ENCODE results near the gene PEPD. TPM values are rescaled to one million over a fixed set of nuclear protein-coding genes. Genes with fewer than 3 reads are reported as not detected.

The PEPD gene
- total and polyA plus RNA-seq, 2 of the 4 experiments (the other 2 are of a cell fraction), result 36.7 to 88.4 TPM

DNA sequence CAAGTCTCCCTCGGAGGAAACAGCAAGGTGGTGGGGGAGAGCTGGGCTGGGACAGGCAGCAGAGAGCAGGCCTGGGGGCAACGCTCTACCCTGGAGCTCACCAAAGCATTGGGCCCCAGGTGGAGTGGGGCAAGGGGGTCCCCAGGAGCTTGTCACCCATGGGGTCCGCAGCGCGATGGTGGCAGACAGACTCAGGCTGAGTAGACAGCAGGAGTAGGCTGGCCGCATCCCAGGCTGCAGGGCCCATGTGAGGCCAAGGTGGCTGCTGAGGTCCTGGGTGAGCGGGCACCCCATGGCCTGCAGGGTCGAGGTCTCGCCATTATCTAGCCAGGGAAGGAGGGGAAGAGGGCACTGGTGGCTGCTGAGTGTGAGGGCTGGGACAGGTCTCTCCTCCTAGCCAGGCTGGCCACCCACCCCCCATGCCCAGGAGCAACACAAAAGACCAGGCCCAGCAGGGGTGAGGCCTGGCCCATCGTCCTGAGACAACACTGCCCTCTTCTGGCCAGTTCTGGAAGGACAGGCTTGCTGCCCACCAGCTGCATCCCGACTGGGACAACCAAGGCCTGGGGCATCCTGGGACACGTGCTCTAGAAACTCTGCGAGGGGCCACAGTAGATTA lies 115.0 kb downstream of the PEPD start:
- POLR2A ChIA-PET (ENCODE audit: unreplicated experiment), result no interaction called here

More for the DNA sequence above, 115.0 kb downstream of the PEPD start:
- no peaks in the 10 kb centered on the region for H3K79me1 ChIP-seq (ENCODE audit: low read depth in 1 of 2, low read length in 2 of 2)
- no peak overlapping the region for H3K4me2 ChIP-seq (ENCODE audit: low read depth, low read length)
- no peak overlapping the region for H4K8ac ChIP-seq (ENCODE audit: low read depth in 2 of 2, low read length in 2 of 2)
- H2AK9ac ChIP-seq (replicated peaks; ENCODE audit: low read depth, low read length, poor library complexity), result peak overlapping the region; percentile 13
- 67% methylated on average over 3 of the region's 13 CpGs; no CpG with 5 or more reads in 1 of the 2 experiments for WGBS, 2 experiments (ENCODE audit: extremely low coverage in 2 of 2, insufficient read length in 1 of 2)
- H3K9me1 ChIP-seq (ENCODE audit: insufficient read depth, low read length), result no peaks in the 10 kb centered on the region
- in situ Hi-C loops (cut with MboI; ENCODE audit: low sequenced_read_pairs), result loop anchor here (5.0 kb wide), 1 partner anchor 169 kb away; no protein-coding TSS in a partner anchor
- H2BK20ac ChIP-seq (ENCODE audit: low read depth, low read length), result no peak overlapping the region
- H3K23ac ChIP-seq (ENCODE audit: low read depth, low read length), result no peak overlapping the region
- H4K5ac ChIP-seq (ENCODE audit: low read depth, low read length), result no peak overlapping the region
- no peak overlapping the region for H3K9ac ChIP-seq (ENCODE audit: low read depth, low read length)
- no peak overlapping the region for H3K4ac ChIP-seq (ENCODE audit: low read depth, low read length)
- H3K56ac ChIP-seq (ENCODE audit: extremely low read depth, insufficient read depth, low read length), result no peak overlapping the region
- CTCF ChIA-PET, result interaction anchor here (0.6 to 1.6 kb wide), 8 partner anchors 9 to 192 kb away, joined by 3 to 6 read pairs (median 3); no protein-coding TSS in a partner anchor
- H3K4me3 ChIP-seq (ENCODE audit: insufficient read depth, low read depth, low read length), result no peak overlapping the region
- intact Hi-C loops (cut with micrococcal nuclease), result loop anchor here (1.0 kb wide), 2 partner anchors 165 to 171 kb away; no protein-coding TSS in a partner anchor
- peak overlapping the region; percentile 50 for H2AFZ ChIP-seq (replicated peaks; ENCODE audit: low read length, poor library complexity)
- H2BK120ac ChIP-seq (ENCODE audit: low read depth, low read length), result no peak overlapping the region
- H3K18ac ChIP-seq (ENCODE audit: low read depth, low read length), result no peak overlapping the region
- H3K27me3 ChIP-seq (ENCODE audit: control insufficient read depth, insufficient read depth, low read length), result no peaks in the 10 kb centered on the region
- H3K14ac ChIP-seq (replicated peaks; ENCODE audit: low read depth, low read length), result no peak overlapping the region
- peak; percentile 39 for DNase-seq
- BruUV-seq (replicated peaks), result no TSS peak
- TF ChIP-seq MAZ (IDR thresholded peaks at IDR 0.05; ENCODE audit: borderline replicate concordance, low read depth, low read length), result no peak
- TF ChIP-seq, protein P1, sequence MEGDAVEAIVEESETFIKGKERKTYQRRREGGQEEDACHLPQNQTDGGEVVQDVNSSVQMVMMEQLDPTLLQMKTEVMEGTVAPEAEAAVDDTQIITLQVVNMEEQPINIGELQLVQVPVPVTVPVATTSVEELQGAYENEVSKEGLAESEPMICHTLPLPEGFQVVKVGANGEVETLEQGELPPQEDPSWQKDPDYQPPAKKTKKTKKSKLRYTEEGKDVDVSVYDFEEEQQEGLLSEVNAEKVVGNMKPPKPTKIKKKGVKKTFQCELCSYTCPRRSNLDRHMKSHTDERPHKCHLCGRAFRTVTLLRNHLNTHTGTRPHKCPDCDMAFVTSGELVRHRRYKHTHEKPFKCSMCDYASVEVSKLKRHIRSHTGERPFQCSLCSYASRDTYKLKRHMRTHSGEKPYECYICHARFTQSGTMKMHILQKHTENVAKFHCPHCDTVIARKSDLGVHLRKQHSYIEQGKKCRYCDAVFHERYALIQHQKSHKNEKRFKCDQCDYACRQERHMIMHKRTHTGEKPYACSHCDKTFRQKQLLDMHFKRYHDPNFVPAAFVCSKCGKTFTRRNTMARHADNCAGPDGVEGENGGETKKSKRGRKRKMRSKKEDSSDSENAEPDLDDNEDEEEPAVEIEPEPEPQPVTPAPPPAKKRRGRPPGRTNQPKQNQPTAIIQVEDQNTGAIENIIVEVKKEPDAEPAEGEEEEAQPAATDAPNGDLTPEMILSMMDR (conservative IDR thresholded peaks at IDR 0.05; ENCODE audit: low read depth, low read length), result peak; percentile 90
- peak; percentile 91 for TF ChIP-seq SMC3 (IDR thresholded peaks at IDR 0.05; ENCODE audit: low read depth, low read length)
- peak; percentile 95 for TF ChIP-seq RAD21 (IDR thresholded peaks at IDR 0.05; ENCODE audit: low read length)
- no peaks in the 10 kb centered on the region for H3K9me3 ChIP-seq (ENCODE audit: control insufficient read depth, insufficient read depth, low read length)
- H2BK15ac ChIP-seq (ENCODE audit: low read depth, low read length), result no peak overlapping the region
- dilution Hi-C loops (cut with HindIII; ENCODE audit: low sequenced_read_pairs, unreplicated experiment), result no loop called here
- no peaks in the 10 kb centered on the region for H3K36me3 ChIP-seq (ENCODE audit: control insufficient read depth, insufficient read depth, low read length)
- H2BK5ac ChIP-seq (ENCODE audit: low read depth, low read length, poor library complexity, severe bottlenecking), result no peak overlapping the region
- no peak overlapping the region for H4K91ac ChIP-seq (ENCODE audit: insufficient read depth, low read depth, low read length)
- no peaks in the 10 kb centered on the region for H3K4me1 ChIP-seq (ENCODE audit: control insufficient read depth, insufficient read depth, low read length)
- ATAC-seq (ENCODE audit: low read depth), result peak; percentile 95
- no peaks in the 10 kb centered on the region; the same call in 1 of the 2 replicates for H4K20me1 ChIP-seq (ENCODE audit: insufficient read depth, low read length)
- no peak overlapping the region for H2AK5ac ChIP-seq (ENCODE audit: low read depth, low read length)
- no peak overlapping the region for H3K27ac ChIP-seq (ENCODE audit: insufficient read depth, low read length)
